ENCODE data around the gene TSPYL4.

Gene TSPYL4

GRCh38 chr6:116208056-116208785 is 45.7 kb downstream of the TSPYL4 start:
- no peaks in the 10 kb centered on the region for H3K4me1 ChIP-seq (ENCODE audit: control insufficient read depth, insufficient read depth, low read length)
- H3K9me3 ChIP-seq (ENCODE audit: control insufficient read depth in 2 of 2, low read length in 2 of 2): no peaks in the 10 kb centered on the region
- H3K9ac ChIP-seq (ENCODE audit: low read length in 2 of 2): no peak overlapping the region
- no peaks in the 10 kb centered on the region for H3K36me3 ChIP-seq (ENCODE audit: control insufficient read depth in 2 of 2, insufficient read depth in 2 of 2, low read length in 2 of 2)
- H3K27me3 ChIP-seq (ENCODE audit: control insufficient read depth in 1 of 2, insufficient read depth in 2 of 2, low read length in 2 of 2): no peaks in the 10 kb centered on the region
- H3K27ac ChIP-seq (ENCODE audit: low read length): no peak overlapping the region
- H3K4me3 ChIP-seq (ENCODE audit: low read length in 2 of 2): no peak overlapping the region

DNA sequence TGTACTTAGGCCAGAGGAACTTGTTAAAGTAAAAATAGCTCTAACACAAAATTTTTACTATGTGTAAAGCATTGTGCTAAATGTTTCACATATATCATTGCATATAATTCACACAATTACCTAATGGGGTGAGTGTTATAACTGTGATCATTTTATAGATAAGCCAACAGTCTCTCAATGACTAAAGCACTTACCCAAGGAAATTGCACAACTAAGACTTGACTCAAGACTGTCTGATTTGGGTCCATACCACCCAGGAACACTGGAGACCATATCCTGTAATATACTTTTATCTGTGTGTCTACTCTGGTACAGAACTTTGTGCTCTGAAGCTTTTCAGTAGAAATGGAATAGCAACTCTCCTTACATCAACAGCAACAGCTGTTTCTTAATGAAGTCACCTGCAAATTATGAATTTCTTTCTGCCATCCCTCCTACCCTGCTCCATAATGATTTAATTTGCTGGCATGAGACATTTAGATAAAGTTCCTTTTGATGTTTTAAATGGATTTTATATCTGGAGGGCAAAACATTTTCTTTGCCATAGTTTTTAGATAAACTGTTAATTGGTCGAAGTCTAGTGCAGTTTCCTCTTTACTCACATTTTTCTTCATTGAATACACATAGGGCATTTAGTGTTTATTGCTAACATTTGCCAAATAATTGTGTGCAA is 47.5 kb downstream of the TSPYL4 start:
- H3K27ac ChIP-seq (ENCODE audit: low read length): no peak overlapping the region
- H3K9me3 ChIP-seq (ENCODE audit: control insufficient read depth in 2 of 2, low read length in 2 of 2): no peaks in the 10 kb centered on the region
- H3K4me3 ChIP-seq (ENCODE audit: low read length in 2 of 2): no peak overlapping the region
- no peak overlapping the region for H3K9ac ChIP-seq (ENCODE audit: low read length in 2 of 2)
- H3K4me1 ChIP-seq (ENCODE audit: control insufficient read depth, insufficient read depth, low read length): no peaks in the 10 kb centered on the region
- no peaks in the 10 kb centered on the region for H3K27me3 ChIP-seq (ENCODE audit: control insufficient read depth in 1 of 2, insufficient read depth in 2 of 2, low read length in 2 of 2)
- H3K36me3 ChIP-seq (ENCODE audit: control insufficient read depth in 2 of 2, insufficient read depth in 2 of 2, low read length in 2 of 2): no peaks in the 10 kb centered on the region

DNA sequence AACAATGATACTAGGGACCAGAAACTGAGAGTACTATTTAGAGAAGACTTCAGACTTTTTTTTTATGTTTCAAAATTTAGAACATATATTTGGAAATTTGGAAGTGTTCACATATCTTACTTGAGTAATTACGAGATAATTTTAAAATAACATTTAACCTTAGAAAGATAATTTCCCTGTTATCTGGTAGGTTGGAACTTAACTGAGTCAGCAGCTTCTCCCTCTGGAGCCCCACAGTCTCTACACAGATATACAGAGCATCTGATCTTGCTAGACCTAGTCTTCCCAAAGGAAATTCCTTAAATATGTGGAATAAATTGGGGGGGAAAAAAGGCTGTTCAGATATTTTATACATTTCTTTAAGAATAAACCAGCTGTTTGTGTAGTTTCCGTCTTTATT is 48.6 kb downstream of the TSPYL4 start:
- Histone ChIP-seq H3K4me1 (ENCODE audit: control insufficient read depth, insufficient read depth, low read length) (peaks cover 3% of the 10 kb centered on the region), H3K9ac (ENCODE audit: low read length in 2 of 2) (no peak overlapping the region), H3K36me3 (ENCODE audit: control insufficient read depth in 2 of 2, insufficient read depth in 2 of 2, low read length in 2 of 2) (no peaks in the 10 kb centered on the region), H3K4me3 (ENCODE audit: low read length in 2 of 2) (no peak overlapping the region), H3K27me3 (ENCODE audit: control insufficient read depth in 1 of 2, insufficient read depth in 2 of 2, low read length in 2 of 2) (no peaks in the 10 kb centered on the region), H3K27ac (ENCODE audit: low read length) (no peak overlapping the region), H3K9me3 (ENCODE audit: control insufficient read depth in 2 of 2, low read length in 2 of 2) (no peaks in the 10 kb centered on the region)

- Histone ChIP-seq H3K4me1 (ENCODE audit: control insufficient read depth, insufficient read depth, low read length) (peaks cover 3% of the 10 kb centered on the region), H3K27ac (ENCODE audit: low read length) (no peak overlapping the region), H3K27me3 (ENCODE audit: control insufficient read depth in 1 of 2, insufficient read depth in 2 of 2, low read length in 2 of 2) (no peaks in the 10 kb centered on the region), H3K9me3 (ENCODE audit: control insufficient read depth in 2 of 2, low read length in 2 of 2) (no peaks in the 10 kb centered on the region), H3K36me3 (ENCODE audit: control insufficient read depth in 2 of 2, insufficient read depth in 2 of 2, low read length in 2 of 2) (no peaks in the 10 kb centered on the region), H3K4me3 (ENCODE audit: low read length in 2 of 2) (no peak overlapping the region), H3K9ac (ENCODE audit: low read length in 2 of 2) (no peak overlapping the region)
Observed at GRCh38 chr6:116201538-116201937, 52.3 kb downstream of the TSPYL4 start.

GRCh38 chr6:116200619-116201249 is 53.1 kb downstream of the TSPYL4 start:
- no peak overlapping the region for H3K4me3 ChIP-seq (ENCODE audit: low read length in 2 of 2)
- no peaks in the 10 kb centered on the region for H3K9me3 ChIP-seq (ENCODE audit: control insufficient read depth in 2 of 2, low read length in 2 of 2)
- no peaks in the 10 kb centered on the region for H3K36me3 ChIP-seq (ENCODE audit: control insufficient read depth in 2 of 2, insufficient read depth in 2 of 2, low read length in 2 of 2)
- H3K27ac ChIP-seq (ENCODE audit: low read length): no peak overlapping the region
- no peak overlapping the region for H3K9ac ChIP-seq (ENCODE audit: low read length in 2 of 2)
- peaks cover 3% of the 10 kb centered on the region for H3K4me1 ChIP-seq (ENCODE audit: control insufficient read depth, insufficient read depth, low read length)
- no peaks in the 10 kb centered on the region for H3K27me3 ChIP-seq (ENCODE audit: control insufficient read depth in 1 of 2, insufficient read depth in 2 of 2, low read length in 2 of 2)

Data from stomach smooth muscle (tissue), 2 donors.